DOHH2 (cell line): Measurements from ENCODE around the gene FAAP100.

ENCODE experiments used
- EZH2phosphoT487 ChIP-seq: fragments of 200-600 bp; sonication (generic); IDR thresholded peaks from 2 replicates; pipeline ENCODE4 v1.6.1; 2017; ENCODE audit warnings: borderline replicate concordance, mild to moderate bottlenecking, antibody characterized with exemption, low read length, moderate library complexity, mixed read lengths
- TF ChIP-seq, protein P1 (sequence below): fragments of 200-600 bp; sonication (generic); IDR thresholded peaks from one replicate; pipeline ENCODE4 v1.5.1; 2014; ENCODE audit warnings: antibody characterized with exemption, mild to moderate bottlenecking, low read depth, low read length; ENCODE audit not compliant: poor library complexity, severe bottlenecking

DNA sequence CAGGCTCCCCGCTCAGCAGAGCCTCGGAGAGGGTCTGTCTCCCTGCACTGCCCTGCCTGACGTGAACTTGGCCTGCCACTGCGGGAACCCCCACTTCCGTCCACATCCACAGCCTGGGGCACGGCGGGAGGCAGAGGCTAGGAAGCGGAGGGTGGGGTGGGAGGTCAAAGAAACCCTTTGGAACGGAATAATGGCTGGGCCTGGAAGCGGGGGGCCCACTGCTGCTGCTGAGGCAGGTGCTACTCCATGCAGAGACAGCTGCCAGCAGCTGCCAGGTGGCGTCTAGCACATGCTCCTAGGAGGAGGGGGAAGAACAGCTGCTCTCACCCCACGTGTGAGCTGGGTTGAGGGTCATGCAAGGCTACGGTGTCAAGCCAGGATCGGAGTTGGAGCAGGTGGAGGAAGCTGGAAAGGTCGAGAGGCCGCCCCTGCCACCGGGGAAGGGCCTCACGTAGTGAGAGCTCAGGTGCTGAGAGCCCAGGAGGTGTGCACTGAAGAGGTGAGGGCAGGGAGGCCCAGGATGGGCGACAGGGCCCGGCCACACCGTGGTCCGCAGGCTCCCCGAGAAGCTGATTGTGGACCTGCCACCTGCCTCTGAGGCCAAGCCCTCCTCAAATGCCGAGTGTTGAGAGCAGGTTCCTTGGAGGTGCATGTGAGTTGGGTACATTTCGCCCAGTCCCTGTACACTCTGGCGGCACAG, 14.1 kb downstream of the FAAP100 start:
- TF ChIP-seq, protein P1, sequence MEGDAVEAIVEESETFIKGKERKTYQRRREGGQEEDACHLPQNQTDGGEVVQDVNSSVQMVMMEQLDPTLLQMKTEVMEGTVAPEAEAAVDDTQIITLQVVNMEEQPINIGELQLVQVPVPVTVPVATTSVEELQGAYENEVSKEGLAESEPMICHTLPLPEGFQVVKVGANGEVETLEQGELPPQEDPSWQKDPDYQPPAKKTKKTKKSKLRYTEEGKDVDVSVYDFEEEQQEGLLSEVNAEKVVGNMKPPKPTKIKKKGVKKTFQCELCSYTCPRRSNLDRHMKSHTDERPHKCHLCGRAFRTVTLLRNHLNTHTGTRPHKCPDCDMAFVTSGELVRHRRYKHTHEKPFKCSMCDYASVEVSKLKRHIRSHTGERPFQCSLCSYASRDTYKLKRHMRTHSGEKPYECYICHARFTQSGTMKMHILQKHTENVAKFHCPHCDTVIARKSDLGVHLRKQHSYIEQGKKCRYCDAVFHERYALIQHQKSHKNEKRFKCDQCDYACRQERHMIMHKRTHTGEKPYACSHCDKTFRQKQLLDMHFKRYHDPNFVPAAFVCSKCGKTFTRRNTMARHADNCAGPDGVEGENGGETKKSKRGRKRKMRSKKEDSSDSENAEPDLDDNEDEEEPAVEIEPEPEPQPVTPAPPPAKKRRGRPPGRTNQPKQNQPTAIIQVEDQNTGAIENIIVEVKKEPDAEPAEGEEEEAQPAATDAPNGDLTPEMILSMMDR: no peak
- no peak for TF ChIP-seq EZH2phosphoT487
